HEK293T (cell line): Measurements from ENCODE around the gene DNAH9.
"Not testable (repeated sequence)": the region's sequence is repeated elsewhere in the genome, so short reads cannot be mapped to it uniquely, and the experiment has no call there.

Source experiments
- CTCF ChIA-PET: fragments of 350-600 bp; formaldehyde crosslinking; extraction: SDS; loops from one replicate; lab custom pipeline; 2021; ENCODE audit warnings: antibody characterized with exemption, inconsistent platforms; lab: Yijun Ruan, JAX
- POLR2A ChIA-PET: fragments of 350-600 bp; formaldehyde crosslinking; extraction: SDS; loops from one replicate; lab custom pipeline; 2020; ENCODE audit warnings: antibody characterized with exemption, inconsistent platforms; lab: Yijun Ruan, JAX
- DNase-seq: peaks from one replicate; pipeline ENCODE4 v3.0.0; 2012; ENCODE audit warnings: mixed read lengths; ENCODE audit errors: extremely low spot score
- ARNT ChIP-seq: fragments of 450-650 bp; IDR thresholded peaks from 2 replicates; pipeline ENCODE4 v1.6.1; 2017; ENCODE audit warnings: mild to moderate bottlenecking
- BHLHE40 ChIP-seq: fragments of 450-650 bp; IDR thresholded peaks from 2 replicates; pipeline ENCODE4 v1.6.1; 2016; ENCODE audit warnings: mild to moderate bottlenecking, moderate library complexity, borderline replicate concordance
- CTBP1 ChIP-seq: fragments of 450-650 bp; IDR thresholded peaks from 2 replicates; pipeline ENCODE4 v1.6.1; 2016; ENCODE audit warnings: borderline replicate concordance
- ELF4 ChIP-seq: fragments of 450-650 bp; IDR thresholded peaks from 2 replicates; pipeline ENCODE4 v1.6.1; 2017; ENCODE audit warnings: antibody characterized with exemption
- FOXA1 ChIP-seq: fragments of 450-650 bp; IDR thresholded peaks from 2 replicates; pipeline ENCODE4 v1.6.1; 2016; ENCODE audit warnings: mild to moderate bottlenecking
- FOXK2 ChIP-seq: fragments of 450-650 bp; IDR thresholded peaks from 2 replicates; pipeline ENCODE4 v1.6.1; 2016; ENCODE audit warnings: mild to moderate bottlenecking
- FOXM1 ChIP-seq: fragments of 450-650 bp; IDR thresholded peaks from 2 replicates; pipeline ENCODE4 v1.6.1; 2017; ENCODE audit warnings: mild to moderate bottlenecking, borderline replicate concordance
- HDGF ChIP-seq: fragments of 450-650 bp; IDR thresholded peaks from 2 replicates; pipeline ENCODE4 v1.6.1; 2017; ENCODE audit warnings: antibody characterized with exemption, borderline replicate concordance
- L3MBTL2 ChIP-seq: fragments of 450-650 bp; conservative IDR thresholded peaks from 2 replicates; pipeline ENCODE4 v1.6.1; 2016; ENCODE audit warnings: mild to moderate bottlenecking
- LEF1 ChIP-seq: fragments of 450-650 bp; IDR thresholded peaks from 2 replicates; pipeline ENCODE4 v1.6.1; 2017; ENCODE audit warnings: mild to moderate bottlenecking, borderline replicate concordance
- NFRKB ChIP-seq: fragments of 450-650 bp; IDR thresholded peaks from 2 replicates; pipeline ENCODE4 v1.6.1; 2016; ENCODE audit warnings: mild to moderate bottlenecking, moderate library complexity
- PKNOX1 ChIP-seq: fragments of 450-650 bp; IDR thresholded peaks from 2 replicates; pipeline ENCODE4 v1.6.1; 2016
- SP1 ChIP-seq: fragments of 450-650 bp; IDR thresholded peaks from 2 replicates; pipeline ENCODE4 v1.6.1; 2017
- SUZ12 ChIP-seq: fragments of 450-650 bp; IDR thresholded peaks from 2 replicates; pipeline ENCODE4 v1.6.1; 2016; ENCODE audit warnings: mild to moderate bottlenecking
- TARDBP ChIP-seq: fragments of 450-650 bp; IDR thresholded peaks from 2 replicates; pipeline ENCODE4 v1.6.1; 2016
- ZNF384 ChIP-seq: fragments of 450-650 bp; IDR thresholded peaks from 2 replicates; pipeline ENCODE4 v1.6.1; 2016

DNAH9 gene

GRCh38 chr17:11943759-11944347 lies 345.6 kb downstream of the DNAH9 start:
- CTCF ChIA-PET, result no interaction called here
- TF ChIP-seq HDGF (no peak), TARDBP (no peak), ZNF384 (no peak), L3MBTL2 (no peak), FOXK2 (no peak), ELF4 (no peak), BHLHE40 (no peak), SP1 (no peak), CTBP1 (no peak), PKNOX1 (no peak), FOXM1 (no peak), NFRKB (no peak), ARNT (no peak)
- POLR2A ChIA-PET, result no interaction called here
- no peak for DNase-seq

DNA sequence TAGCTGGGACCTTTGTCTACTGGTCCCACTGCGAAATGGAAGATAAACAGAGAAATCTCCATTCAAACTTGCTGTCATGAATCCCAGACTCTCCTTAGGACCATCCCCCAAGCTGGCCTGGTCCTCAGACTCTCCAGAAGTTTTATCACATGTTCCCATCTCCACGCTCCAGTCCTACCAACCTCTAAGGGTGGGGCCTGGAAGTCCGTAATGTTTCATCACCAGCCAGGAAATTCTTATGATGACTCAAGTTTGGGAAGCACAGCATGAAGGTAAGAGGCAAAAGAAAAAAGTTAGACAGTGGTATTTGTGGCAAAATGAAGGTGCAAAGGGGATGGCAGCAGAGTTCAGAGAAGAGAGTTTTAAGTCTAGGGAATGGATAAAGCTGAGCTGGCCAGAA lies 346.3 kb downstream of the DNAH9 start:
- POLR2A ChIA-PET, result no interaction called here
- no peak for TF ChIP-seq ELF4
- TF ChIP-seq BHLHE40, result no peak
- no peak for TF ChIP-seq FOXA1
- no peak for TF ChIP-seq L3MBTL2
- TF ChIP-seq ARNT, result no peak
- TF ChIP-seq PKNOX1, result no peak
- no peak for TF ChIP-seq SP1
- no peak for TF ChIP-seq ZNF384
- TF ChIP-seq NFRKB, result no peak
- TF ChIP-seq TARDBP, result no peak
- no peak for TF ChIP-seq HDGF
- TF ChIP-seq LEF1, result no peak
- TF ChIP-seq SUZ12, result no peak
- no peak for TF ChIP-seq CTBP1
- no peak for TF ChIP-seq FOXM1
- no peak for TF ChIP-seq FOXK2
- CTCF ChIA-PET, result interaction anchor here (1.1 kb wide), 1 partner anchor 1207 kb away, joined by 3 read pairs; no protein-coding TSS in a partner anchor
- DNase-seq, result no peak

- ChIA-PET CTCF (no interaction called here), POLR2A (no interaction called here)
- DNase-seq, result no peak
- TF ChIP-seq FOXA1 (no peak), FOXM1 (no peak), SP1 (no peak), TARDBP (no peak), CTBP1 (no peak), FOXK2 (no peak), L3MBTL2 (no peak), ELF4 (no peak), ZNF384 (no peak), LEF1 (no peak), NFRKB (no peak), ARNT (no peak), PKNOX1 (no peak)
Observed at GRCh38 chr17:11948789-11949188, 350.5 kb downstream of the DNAH9 start.

DNA sequence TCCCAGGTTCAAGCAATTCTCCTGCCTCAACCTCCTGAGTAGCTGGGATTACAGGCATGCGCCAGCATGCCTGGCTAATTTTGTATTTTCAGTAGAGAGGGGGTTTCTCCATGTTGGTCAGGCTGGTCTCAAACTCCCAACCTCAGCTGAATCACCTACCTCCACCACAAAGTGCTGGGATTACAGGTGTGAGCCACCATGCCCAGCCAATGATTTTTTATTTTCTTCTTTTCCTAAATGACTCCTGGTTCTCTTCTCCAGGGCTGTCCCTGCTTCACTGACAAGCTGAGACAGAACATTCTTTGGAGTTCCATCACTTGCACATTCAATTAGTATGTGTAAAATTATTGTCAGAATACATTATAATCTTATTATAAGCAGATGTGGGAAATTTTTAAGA lies 351.3 kb downstream of the DNAH9 start:
- DNase-seq, POLR2A ChIA-PET, CTCF ChIA-PET: not testable (repeated sequence)

GRCh38 chr17:11950771-11951519 lies 352.7 kb downstream of the DNAH9 start:
- CTCF ChIA-PET, result no interaction called here
- POLR2A ChIA-PET, result no interaction called here
- DNase-seq, result no peak
- TF ChIP-seq TARDBP (no peak), ELF4 (no peak), SUZ12 (no peak), CTBP1 (no peak), BHLHE40 (no peak), FOXM1 (no peak), NFRKB (no peak)

DNA sequence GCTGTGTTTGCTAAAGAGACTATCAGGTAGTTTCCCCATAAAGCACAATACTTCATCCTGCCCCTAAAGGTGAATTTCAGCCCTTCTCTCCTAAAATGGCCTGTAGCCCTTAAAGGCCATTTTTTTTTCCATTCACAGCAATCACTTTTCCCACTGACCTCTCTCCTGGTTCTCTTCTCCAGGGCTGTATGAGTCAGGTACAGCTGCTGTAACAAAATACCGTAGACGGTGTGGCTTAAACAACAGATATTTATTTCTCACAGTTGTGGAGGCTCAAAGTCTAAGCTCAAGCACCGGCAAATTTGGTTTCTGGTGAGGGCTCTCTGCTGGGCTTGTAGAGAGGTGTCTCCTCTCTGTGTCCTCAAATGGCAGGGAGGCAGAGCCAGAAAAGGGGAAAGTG lies 354.3 kb downstream of the DNAH9 start:
- TF ChIP-seq BHLHE40 (no peak), PKNOX1 (no peak), FOXK2 (no peak), LEF1 (no peak), HDGF (no peak), CTBP1 (no peak), FOXA1 (no peak), ARNT (no peak), L3MBTL2 (no peak), NFRKB (no peak), SUZ12 (no peak)
- ChIA-PET POLR2A (no interaction called here), CTCF (no interaction called here)
- no peak for DNase-seq
